ENCODE measurements around the gene TMEM234. TPM values are rescaled to one million over a fixed set of nuclear protein-coding genes. Genes with fewer than 3 reads are reported as not detected.

TMEM234 gene
- total and polyA plus RNA-seq, 10 of the 15 experiments (the other 5 are each of a cell fraction or from before 2014, with no cell fraction given), result 2.9 to 10.9 (median 6.4) TPM

DNA sequence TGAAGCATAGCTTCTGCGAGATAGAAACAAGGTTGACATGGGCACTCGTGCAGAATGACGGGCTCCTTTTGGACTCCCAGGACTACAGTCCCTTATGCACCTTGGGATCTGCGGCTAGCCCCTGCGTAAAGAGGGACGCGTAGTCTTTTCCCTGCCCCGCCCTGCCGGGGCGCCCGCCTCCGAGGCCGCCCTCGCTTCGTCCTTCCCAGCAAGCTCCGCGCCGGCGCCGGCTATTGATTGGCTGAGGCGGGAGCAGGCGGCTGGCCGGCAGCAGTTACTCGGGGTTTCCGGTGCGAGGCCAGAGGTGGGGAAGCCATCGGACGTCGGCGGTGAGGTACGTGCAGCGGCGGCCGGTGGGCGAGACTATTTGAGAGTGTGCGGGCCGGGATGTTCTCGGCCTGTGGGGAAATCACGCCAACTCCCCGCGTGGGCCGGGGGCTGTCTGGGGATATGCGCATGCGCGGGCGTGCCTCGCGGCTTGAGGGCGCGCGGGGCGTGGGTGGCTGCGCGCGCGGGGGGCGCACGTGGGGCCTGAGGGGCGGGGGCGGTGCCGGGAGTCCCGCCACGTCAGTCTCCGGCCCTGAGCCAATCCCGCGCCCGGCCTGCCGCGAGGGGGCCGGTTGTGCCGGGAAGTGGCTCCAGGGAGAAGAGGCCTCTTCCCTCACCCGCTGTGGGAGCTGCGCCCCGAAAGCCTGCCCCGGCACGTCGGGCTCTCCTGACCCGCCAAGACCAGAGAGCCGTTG is 42.5 kb downstream of the TMEM234 start, which contains the start of gene TXLNA (continued):
- TF ChIP-seq TCF12 (IDR thresholded peaks at IDR 0.05; ENCODE audit: low read depth, low read length) (peak; percentile 12; the same call in 1 of the 2 replicates), NFYB (IDR thresholded peaks at IDR 0.05; ENCODE audit: insufficient read depth, low read depth, low read length) (peak; percentile 91), CHD2 (IDR thresholded peaks at IDR 0.05; ENCODE audit: borderline replicate concordance, low read depth, low read length) (peak; percentile 70; the same call in 1 of the 2 replicates), NR2F1 (conservative IDR thresholded peaks at IDR 0.05) (peak; percentile 89), NR2C1 (IDR thresholded peaks at IDR 0.05) (peak; percentile 68), RUNX3 (IDR thresholded peaks at IDR 0.05; ENCODE audit: low read length) (peak; percentile 27), POU2F2 (IDR thresholded peaks at IDR 0.05; ENCODE audit: borderline replicate concordance, low read depth, low read length) (peak; percentile 77; the same call in 1 of the 3 replicates), YY1 (IDR thresholded peaks at IDR 0.05; ENCODE audit: low read depth, low read length) (peak; percentile 70; the same call in 1 of the 2 replicates), MEF2A (IDR thresholded peaks at IDR 0.05; ENCODE audit: insufficient read depth, low read depth, low read length) (no peak), POLR2A (IDR thresholded peaks at IDR 0.05; ENCODE audit: low read depth, low read length) (peak; percentile 99), HCFC1 (IDR thresholded peaks at IDR 0.05; ENCODE audit: low read length) (peak; percentile 38; the same call in 1 of the 2 replicates)
- TF ChIP-seq, protein P1, sequence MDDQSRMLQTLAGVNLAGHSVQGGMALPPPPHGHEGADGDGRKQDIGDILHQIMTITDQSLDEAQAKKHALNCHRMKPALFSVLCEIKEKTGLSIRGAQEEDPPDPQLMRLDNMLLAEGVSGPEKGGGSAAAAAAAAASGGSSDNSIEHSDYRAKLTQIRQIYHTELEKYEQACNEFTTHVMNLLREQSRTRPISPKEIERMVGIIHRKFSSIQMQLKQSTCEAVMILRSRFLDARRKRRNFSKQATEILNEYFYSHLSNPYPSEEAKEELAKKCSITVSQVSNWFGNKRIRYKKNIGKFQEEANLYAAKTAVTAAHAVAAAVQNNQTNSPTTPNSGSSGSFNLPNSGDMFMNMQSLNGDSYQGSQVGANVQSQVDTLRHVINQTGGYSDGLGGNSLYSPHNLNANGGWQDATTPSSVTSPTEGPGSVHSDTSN (IDR thresholded peaks at IDR 0.05; ENCODE audit: insufficient replicate concordance, low read depth, low read length), result peak; percentile 85
- TF ChIP-seq, protein P2, sequence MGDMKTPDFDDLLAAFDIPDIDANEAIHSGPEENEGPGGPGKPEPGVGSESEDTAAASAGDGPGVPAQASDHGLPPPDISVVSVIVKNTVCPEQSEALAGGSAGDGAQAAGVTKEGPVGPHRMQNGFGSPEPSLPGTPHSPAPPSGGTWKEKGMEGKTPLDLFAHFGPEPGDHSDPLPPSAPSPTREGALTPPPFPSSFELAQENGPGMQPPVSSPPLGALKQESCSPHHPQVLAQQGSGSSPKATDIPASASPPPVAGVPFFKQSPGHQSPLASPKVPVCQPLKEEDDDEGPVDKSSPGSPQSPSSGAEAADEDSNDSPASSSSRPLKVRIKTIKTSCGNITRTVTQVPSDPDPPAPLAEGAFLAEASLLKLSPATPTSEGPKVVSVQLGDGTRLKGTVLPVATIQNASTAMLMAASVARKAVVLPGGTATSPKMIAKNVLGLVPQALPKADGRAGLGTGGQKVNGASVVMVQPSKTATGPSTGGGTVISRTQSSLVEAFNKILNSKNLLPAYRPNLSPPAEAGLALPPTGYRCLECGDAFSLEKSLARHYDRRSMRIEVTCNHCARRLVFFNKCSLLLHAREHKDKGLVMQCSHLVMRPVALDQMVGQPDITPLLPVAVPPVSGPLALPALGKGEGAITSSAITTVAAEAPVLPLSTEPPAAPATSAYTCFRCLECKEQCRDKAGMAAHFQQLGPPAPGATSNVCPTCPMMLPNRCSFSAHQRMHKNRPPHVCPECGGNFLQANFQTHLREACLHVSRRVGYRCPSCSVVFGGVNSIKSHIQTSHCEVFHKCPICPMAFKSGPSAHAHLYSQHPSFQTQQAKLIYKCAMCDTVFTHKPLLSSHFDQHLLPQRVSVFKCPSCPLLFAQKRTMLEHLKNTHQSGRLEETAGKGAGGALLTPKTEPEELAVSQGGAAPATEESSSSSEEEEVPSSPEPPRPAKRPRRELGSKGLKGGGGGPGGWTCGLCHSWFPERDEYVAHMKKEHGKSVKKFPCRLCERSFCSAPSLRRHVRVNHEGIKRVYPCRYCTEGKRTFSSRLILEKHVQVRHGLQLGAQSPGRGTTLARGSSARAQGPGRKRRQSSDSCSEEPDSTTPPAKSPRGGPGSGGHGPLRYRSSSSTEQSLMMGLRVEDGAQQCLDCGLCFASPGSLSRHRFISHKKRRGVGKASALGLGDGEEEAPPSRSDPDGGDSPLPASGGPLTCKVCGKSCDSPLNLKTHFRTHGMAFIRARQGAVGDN (IDR thresholded peaks at IDR 0.05), result peak; percentile 100
- TF ChIP-seq, protein P3, sequence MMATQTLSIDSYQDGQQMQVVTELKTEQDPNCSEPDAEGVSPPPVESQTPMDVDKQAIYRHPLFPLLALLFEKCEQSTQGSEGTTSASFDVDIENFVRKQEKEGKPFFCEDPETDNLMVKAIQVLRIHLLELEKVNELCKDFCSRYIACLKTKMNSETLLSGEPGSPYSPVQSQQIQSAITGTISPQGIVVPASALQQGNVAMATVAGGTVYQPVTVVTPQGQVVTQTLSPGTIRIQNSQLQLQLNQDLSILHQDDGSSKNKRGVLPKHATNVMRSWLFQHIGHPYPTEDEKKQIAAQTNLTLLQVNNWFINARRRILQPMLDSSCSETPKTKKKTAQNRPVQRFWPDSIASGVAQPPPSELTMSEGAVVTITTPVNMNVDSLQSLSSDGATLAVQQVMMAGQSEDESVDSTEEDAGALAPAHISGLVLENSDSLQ (IDR thresholded peaks at IDR 0.05), result peak; percentile 91
- TF ChIP-seq, protein P4, sequence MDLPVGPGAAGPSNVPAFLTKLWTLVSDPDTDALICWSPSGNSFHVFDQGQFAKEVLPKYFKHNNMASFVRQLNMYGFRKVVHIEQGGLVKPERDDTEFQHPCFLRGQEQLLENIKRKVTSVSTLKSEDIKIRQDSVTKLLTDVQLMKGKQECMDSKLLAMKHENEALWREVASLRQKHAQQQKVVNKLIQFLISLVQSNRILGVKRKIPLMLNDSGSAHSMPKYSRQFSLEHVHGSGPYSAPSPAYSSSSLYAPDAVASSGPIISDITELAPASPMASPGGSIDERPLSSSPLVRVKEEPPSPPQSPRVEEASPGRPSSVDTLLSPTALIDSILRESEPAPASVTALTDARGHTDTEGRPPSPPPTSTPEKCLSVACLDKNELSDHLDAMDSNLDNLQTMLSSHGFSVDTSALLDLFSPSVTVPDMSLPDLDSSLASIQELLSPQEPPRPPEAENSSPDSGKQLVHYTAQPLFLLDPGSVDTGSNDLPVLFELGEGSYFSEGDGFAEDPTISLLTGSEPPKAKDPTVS (IDR thresholded peaks at IDR 0.05; ENCODE audit: low read depth, low read length), result 0 out of 2 replicates have a peak, but pooled peaks have one; percentile 32
- TF ChIP-seq, protein P5, sequence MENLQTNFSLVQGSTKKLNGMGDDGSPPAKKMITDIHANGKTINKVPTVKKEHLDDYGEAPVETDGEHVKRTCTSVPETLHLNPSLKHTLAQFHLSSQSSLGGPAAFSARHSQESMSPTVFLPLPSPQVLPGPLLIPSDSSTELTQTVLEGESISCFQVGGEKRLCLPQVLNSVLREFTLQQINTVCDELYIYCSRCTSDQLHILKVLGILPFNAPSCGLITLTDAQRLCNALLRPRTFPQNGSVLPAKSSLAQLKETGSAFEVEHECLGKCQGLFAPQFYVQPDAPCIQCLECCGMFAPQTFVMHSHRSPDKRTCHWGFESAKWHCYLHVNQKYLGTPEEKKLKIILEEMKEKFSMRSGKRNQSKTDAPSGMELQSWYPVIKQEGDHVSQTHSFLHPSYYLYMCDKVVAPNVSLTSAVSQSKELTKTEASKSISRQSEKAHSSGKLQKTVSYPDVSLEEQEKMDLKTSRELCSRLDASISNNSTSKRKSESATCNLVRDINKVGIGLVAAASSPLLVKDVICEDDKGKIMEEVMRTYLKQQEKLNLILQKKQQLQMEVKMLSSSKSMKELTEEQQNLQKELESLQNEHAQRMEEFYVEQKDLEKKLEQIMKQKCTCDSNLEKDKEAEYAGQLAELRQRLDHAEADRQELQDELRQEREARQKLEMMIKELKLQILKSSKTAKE (IDR thresholded peaks at IDR 0.05; ENCODE audit: low read depth, poor library complexity, severe bottlenecking), result no peak
- TF ChIP-seq, protein P6, sequence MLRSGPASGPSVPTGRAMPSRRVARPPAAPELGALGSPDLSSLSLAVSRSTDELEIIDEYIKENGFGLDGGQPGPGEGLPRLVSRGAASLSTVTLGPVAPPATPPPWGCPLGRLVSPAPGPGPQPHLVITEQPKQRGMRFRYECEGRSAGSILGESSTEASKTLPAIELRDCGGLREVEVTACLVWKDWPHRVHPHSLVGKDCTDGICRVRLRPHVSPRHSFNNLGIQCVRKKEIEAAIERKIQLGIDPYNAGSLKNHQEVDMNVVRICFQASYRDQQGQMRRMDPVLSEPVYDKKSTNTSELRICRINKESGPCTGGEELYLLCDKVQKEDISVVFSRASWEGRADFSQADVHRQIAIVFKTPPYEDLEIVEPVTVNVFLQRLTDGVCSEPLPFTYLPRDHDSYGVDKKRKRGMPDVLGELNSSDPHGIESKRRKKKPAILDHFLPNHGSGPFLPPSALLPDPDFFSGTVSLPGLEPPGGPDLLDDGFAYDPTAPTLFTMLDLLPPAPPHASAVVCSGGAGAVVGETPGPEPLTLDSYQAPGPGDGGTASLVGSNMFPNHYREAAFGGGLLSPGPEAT (IDR thresholded peaks at IDR 0.05; ENCODE audit: low read depth), result no peak; the same call in 1 of the 2 replicates

Data from GM12878 (cell line).